ENCODE measurements around the gene SNX14.

Gene SNX14

DNA sequence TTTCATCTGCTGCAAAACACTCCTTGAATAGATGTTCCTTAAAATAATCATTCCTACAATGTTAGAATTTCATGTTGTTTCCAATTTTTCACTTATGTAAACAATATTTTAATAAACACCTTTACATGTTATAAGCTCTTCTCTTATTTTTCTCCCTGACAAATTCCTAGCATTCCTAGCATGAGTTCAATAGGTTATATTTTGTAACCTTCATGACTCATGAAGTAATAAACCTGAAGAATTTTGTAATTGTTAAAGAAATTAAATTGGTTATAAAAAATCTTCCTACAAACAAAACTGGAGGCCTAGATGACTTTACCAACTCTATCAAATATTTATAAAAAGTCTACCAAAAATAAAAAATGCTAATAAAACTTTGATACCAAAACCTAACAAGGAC, 77.5 kb downstream of the SNX14 start:
- no peaks in the 10 kb centered on the region for H4K20me1 ChIP-seq (ENCODE audit: control insufficient read depth, insufficient read depth, low read depth, low read length)
- no peak overlapping the region for H3K4me2 ChIP-seq (ENCODE audit: low read length)
- H3K27me3 ChIP-seq (ENCODE audit: control insufficient read depth, low read length), result no peaks in the 10 kb centered on the region
- no peaks in the 10 kb centered on the region for H3K9me3 ChIP-seq (ENCODE audit: control insufficient read depth, insufficient read depth, low read length)
- no peaks in the 10 kb centered on the region for H3K9me2 ChIP-seq (replicated peaks; ENCODE audit: control insufficient read depth, low read length)
- no peak overlapping the region for H3K4me3 ChIP-seq (ENCODE audit: low read length)
- H3K79me2 ChIP-seq (ENCODE audit: control insufficient read depth, low read length), result no peaks in the 10 kb centered on the region
- peaks cover 45% of the 10 kb centered on the region for H3K36me3 ChIP-seq (ENCODE audit: control insufficient read depth, low read length)
- peaks cover 4% of the 10 kb centered on the region; the same call in 1 of the 2 replicates for H3F3A ChIP-seq (ENCODE audit: control insufficient read depth, insufficient read depth)
- TF ChIP-seq, protein P1, sequence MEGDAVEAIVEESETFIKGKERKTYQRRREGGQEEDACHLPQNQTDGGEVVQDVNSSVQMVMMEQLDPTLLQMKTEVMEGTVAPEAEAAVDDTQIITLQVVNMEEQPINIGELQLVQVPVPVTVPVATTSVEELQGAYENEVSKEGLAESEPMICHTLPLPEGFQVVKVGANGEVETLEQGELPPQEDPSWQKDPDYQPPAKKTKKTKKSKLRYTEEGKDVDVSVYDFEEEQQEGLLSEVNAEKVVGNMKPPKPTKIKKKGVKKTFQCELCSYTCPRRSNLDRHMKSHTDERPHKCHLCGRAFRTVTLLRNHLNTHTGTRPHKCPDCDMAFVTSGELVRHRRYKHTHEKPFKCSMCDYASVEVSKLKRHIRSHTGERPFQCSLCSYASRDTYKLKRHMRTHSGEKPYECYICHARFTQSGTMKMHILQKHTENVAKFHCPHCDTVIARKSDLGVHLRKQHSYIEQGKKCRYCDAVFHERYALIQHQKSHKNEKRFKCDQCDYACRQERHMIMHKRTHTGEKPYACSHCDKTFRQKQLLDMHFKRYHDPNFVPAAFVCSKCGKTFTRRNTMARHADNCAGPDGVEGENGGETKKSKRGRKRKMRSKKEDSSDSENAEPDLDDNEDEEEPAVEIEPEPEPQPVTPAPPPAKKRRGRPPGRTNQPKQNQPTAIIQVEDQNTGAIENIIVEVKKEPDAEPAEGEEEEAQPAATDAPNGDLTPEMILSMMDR (IDR thresholded peaks at IDR 0.05; ENCODE audit: low read depth, low read length, poor library complexity, severe bottlenecking), result no peak
- TF ChIP-seq EZH2phosphoT487 (IDR thresholded peaks at IDR 0.05; ENCODE audit: borderline replicate concordance, low read length), result no peak
- no peaks in the 10 kb centered on the region for H3K4me1 ChIP-seq (ENCODE audit: control insufficient read depth, low read length)
- no peak overlapping the region for H3K27ac ChIP-seq (ENCODE audit: low read depth, low read length)

DNA sequence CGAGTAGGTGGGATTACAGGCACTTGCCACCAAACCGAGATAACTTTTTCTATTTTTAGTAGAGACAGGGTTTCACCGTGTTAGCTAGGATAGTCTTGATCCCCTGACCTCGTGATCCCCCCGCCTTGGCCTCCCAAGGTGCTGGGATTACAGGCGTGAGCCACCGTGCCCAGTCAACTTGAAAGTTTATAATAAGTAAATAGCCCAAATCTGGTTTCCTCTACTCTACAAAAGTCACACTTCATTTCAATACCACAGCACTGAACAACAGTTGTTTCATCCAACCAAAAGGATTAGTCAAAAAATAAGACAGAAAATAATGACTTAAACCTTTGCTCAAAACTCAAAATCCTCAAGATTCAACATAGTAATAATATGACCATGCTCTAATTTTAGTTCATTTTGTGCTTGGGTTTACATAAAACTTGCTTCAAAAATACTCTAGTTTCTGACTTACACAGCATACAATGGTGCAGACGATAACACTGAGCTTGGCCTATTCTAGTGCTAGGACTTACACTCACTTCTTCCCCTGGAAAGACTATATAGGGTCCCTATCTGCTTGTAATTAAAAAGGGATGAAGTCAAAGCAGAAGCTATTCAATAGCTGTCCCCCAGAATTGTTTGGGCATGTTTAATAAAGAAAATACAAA, 87.1 kb downstream of the SNX14 start:
- Histone ChIP-seq H3K79me2 (ENCODE audit: control insufficient read depth, low read length) (no peaks in the 10 kb centered on the region), H3K27ac (ENCODE audit: low read depth, low read length) (no peak overlapping the region), H3K4me1 (ENCODE audit: control insufficient read depth, low read length) (no peaks in the 10 kb centered on the region), H3K4me2 (ENCODE audit: low read length) (no peak overlapping the region), H3K27me3 (ENCODE audit: control insufficient read depth, low read length) (no peaks in the 10 kb centered on the region), H3F3A (ENCODE audit: control insufficient read depth, insufficient read depth) (no peaks in the 10 kb centered on the region), H3K9me2 (replicated peaks; ENCODE audit: control insufficient read depth, low read length) (no peaks in the 10 kb centered on the region), H3K9me3 (ENCODE audit: control insufficient read depth, insufficient read depth, low read length) (no peaks in the 10 kb centered on the region), H3K36me3 (ENCODE audit: control insufficient read depth, low read length) (peaks cover 21% of the 10 kb centered on the region), H3K4me3 (ENCODE audit: low read length) (no peak overlapping the region), H4K20me1 (ENCODE audit: control insufficient read depth, insufficient read depth, low read depth, low read length) (no peaks in the 10 kb centered on the region)
- TF ChIP-seq, protein P1 (IDR thresholded peaks at IDR 0.05; ENCODE audit: low read depth, low read length, poor library complexity, severe bottlenecking), result no peak
- no peak for TF ChIP-seq EZH2phosphoT487 (IDR thresholded peaks at IDR 0.05; ENCODE audit: borderline replicate concordance, low read length)

- no peaks in the 10 kb centered on the region for H3K27me3 ChIP-seq (ENCODE audit: control insufficient read depth, low read length)
- peaks cover 5% of the 10 kb centered on the region; the same call in 1 of the 2 replicates for H3K9me3 ChIP-seq (ENCODE audit: control insufficient read depth, insufficient read depth, low read length)
- H4K20me1 ChIP-seq (ENCODE audit: control insufficient read depth, insufficient read depth, low read depth, low read length), result no peaks in the 10 kb centered on the region
- TF ChIP-seq, protein P1 (IDR thresholded peaks at IDR 0.05; ENCODE audit: low read depth, low read length, poor library complexity, severe bottlenecking), result no peak
- TF ChIP-seq EZH2phosphoT487 (IDR thresholded peaks at IDR 0.05; ENCODE audit: borderline replicate concordance, low read length), result no peak
- no peak overlapping the region for H3K4me2 ChIP-seq (ENCODE audit: low read length)
- H3K36me3 ChIP-seq (ENCODE audit: control insufficient read depth, low read length), result no peaks in the 10 kb centered on the region
- no peaks in the 10 kb centered on the region for H3F3A ChIP-seq (ENCODE audit: control insufficient read depth, insufficient read depth)
- no peak overlapping the region for H3K27ac ChIP-seq (ENCODE audit: low read depth, low read length)
- H3K4me3 ChIP-seq (ENCODE audit: low read length), result no peak overlapping the region
- H3K4me1 ChIP-seq (ENCODE audit: control insufficient read depth, low read length), result no peaks in the 10 kb centered on the region
- no peaks in the 10 kb centered on the region for H3K9me2 ChIP-seq (replicated peaks; ENCODE audit: control insufficient read depth, low read length)
- H3K79me2 ChIP-seq (ENCODE audit: control insufficient read depth, low read length), result no peaks in the 10 kb centered on the region
Measured at GRCh38 chr6:85498596-85499258, 94.9 kb downstream of the SNX14 start.
